Peyer's patch (tissue), 4 donors: ENCODE measurements around the gene PDSS2.

ENCODE experiments used
- POLR2A ChIP-seq, 2 donors: fragments of 450-650 bp; IDR thresholded peaks; one replicate each; pipeline ENCODE4 v1.5.1; 2017; ENCODE audit warnings: antibody characterized with exemption in 2 of 2, mild to moderate bottlenecking in 2 of 2, moderate library complexity in 2 of 2
- TF ChIP-seq, protein P1 (sequence below), 6 experiments: fragments of 450-650 bp in 4 of 6; fragments of 200-600 bp in 2 of 6; sonication (generic) in 1 of 6; IDR thresholded peaks; one replicate each; pipeline ENCODE4 v1.5.1; 2017 to 2019; ENCODE audit warnings: antibody characterized with exemption in 6 of 6, mild to moderate bottlenecking in 3 of 6, moderate library complexity in 1 of 6

DNA sequence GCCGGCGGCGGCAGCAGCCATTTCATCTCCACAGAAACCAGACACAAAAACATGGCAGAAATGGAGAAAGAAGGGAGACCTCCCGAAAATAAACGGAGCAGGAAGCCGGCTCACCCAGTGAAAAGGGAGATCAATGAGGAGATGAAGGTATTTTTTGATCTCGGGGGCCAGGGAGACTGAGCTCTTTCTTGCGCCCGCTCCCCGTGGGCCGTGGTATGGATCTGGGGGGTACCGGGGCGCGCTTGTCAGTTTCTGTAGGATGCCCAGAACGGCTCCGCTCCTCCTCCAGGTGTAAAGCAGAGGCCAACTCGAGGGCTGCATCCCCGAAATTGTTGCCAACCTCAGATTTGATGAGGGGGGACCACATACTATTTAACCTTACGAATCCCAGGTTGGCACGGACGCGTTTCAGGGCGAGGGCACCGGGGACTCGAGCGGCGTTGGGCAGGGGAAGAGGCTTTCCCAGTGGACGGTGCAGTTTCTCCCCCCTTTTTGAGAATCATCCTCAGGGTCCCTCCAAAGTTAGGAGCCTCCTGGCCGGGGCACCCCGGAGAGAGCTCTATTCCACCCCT lies 31.3 kb upstream of the PDSS2 start:
- TF ChIP-seq, protein P1, sequence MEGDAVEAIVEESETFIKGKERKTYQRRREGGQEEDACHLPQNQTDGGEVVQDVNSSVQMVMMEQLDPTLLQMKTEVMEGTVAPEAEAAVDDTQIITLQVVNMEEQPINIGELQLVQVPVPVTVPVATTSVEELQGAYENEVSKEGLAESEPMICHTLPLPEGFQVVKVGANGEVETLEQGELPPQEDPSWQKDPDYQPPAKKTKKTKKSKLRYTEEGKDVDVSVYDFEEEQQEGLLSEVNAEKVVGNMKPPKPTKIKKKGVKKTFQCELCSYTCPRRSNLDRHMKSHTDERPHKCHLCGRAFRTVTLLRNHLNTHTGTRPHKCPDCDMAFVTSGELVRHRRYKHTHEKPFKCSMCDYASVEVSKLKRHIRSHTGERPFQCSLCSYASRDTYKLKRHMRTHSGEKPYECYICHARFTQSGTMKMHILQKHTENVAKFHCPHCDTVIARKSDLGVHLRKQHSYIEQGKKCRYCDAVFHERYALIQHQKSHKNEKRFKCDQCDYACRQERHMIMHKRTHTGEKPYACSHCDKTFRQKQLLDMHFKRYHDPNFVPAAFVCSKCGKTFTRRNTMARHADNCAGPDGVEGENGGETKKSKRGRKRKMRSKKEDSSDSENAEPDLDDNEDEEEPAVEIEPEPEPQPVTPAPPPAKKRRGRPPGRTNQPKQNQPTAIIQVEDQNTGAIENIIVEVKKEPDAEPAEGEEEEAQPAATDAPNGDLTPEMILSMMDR (IDR thresholded peaks at IDR 0.05), result no peak
- no peak for TF ChIP-seq POLR2A (IDR thresholded peaks at IDR 0.05)
